GM13976 (cell line): ENCODE results near the gene PACRG.
"Not testable (repeated sequence)": the region's sequence is repeated elsewhere in the genome, so short reads cannot be mapped to it uniquely, and the experiment has no call there.

Source experiments
- DNase-seq: peaks from one replicate; pipeline ENCODE4 v3.0.0; 2012; ENCODE audit warnings: low spot score
- in situ Hi-C: fragments of 300-500 bp; cut with MboI; formaldehyde crosslinking; loops from one replicate; pipeline ENCODE4 v1.12.0; 2022; ENCODE audit warnings: low sequenced_read_pairs, mixed read lengths, inconsistent platforms; ENCODE audit not compliant: unreplicated experiment
- TF ChIP-seq, protein P1 (sequence below): IDR thresholded peaks from 2 replicates; pipeline ENCODE4 v1.5.1; 2012; ENCODE audit warnings: borderline replicate concordance, mild to moderate bottlenecking; ENCODE audit not compliant: insufficient read depth; ENCODE audit errors: extremely low read depth, missing control alignments, control extremely low read depth

Gene PACRG

DNA sequence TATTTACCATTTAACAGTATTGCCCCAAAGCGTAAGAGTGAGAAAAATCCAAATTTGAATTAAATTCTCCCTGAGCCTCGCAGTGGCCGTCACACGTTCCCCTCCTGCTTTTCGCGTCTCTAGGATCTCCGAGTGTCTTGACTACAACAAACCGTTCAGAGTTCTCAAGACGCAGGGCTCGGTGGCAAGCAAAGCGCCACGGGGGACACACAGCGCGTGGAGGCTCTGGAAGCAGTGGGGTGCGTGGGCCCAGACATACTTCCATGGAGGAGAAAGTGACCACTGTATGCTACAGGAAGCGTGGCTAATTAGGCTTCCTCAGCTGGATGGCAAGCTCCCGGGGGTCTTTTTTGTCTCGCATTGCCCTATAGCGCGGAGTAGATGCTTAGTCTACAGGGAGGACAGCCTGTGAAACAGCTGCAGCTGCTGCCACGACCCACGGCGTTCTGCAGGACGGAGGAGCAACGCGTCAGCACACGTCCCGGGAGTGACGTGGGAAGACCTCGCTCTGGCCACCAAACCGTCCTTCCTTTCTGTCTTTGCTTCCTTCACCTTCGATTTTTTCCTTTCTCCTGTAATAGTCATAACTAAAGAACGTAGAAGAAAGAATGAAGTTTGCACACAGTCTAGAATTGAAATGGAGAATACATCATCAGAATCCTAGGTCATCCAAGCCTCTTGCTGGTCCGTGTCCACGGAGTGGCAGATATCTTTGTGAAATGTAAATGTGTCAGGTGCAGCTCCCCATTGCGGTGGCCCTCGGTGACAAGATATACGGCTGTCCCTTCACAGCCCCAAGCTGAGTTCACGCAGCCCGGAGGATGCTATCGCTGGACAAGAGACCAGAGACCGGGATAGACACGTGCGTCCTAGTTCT, 582.6 kb downstream of the PACRG start:
- TF ChIP-seq, protein P1, sequence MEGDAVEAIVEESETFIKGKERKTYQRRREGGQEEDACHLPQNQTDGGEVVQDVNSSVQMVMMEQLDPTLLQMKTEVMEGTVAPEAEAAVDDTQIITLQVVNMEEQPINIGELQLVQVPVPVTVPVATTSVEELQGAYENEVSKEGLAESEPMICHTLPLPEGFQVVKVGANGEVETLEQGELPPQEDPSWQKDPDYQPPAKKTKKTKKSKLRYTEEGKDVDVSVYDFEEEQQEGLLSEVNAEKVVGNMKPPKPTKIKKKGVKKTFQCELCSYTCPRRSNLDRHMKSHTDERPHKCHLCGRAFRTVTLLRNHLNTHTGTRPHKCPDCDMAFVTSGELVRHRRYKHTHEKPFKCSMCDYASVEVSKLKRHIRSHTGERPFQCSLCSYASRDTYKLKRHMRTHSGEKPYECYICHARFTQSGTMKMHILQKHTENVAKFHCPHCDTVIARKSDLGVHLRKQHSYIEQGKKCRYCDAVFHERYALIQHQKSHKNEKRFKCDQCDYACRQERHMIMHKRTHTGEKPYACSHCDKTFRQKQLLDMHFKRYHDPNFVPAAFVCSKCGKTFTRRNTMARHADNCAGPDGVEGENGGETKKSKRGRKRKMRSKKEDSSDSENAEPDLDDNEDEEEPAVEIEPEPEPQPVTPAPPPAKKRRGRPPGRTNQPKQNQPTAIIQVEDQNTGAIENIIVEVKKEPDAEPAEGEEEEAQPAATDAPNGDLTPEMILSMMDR = no peak
- in situ Hi-C loops = no loop called here
- no peak for DNase-seq

DNA sequence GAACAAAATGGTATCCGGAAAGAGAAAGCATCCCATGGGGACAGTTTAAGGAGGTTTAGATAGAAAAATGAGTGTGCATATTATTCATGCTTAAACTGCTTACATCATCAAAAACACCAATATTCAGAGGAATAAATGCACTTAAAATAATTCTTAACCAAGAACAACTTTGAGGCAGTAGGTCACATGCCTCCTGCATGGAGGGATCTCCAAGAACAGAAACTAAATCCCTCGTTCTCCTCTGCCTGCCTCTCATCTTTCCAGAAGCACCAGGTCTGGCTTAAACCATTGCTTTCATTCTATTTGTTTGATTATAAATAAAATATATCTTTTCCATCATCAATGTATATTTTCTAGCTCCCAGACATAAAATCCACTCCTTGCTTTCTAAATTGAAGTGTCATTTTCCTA, 583.2 kb downstream of the PACRG start:
- in situ Hi-C loops = no loop called here
- no peak for DNase-seq
- TF ChIP-seq, protein P1 = no peak

DNA sequence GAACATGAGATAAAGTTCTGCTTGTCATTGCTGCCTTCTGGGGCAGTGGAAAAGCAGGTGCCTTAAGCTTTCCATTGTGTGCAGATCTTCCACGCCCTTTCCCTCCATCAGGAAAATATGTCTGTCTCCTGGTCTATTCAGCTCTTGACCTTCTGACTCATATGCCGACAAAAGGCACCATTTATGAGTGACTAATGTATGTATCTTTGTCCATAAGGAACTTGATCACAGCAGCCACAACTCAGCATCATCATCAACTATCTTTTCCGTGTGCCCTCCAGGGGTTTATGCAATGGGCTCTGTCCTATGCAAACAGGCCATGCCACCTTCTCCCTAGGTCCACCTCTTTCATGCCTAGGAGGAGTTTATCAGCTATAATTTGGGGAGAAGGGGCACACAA, 584.1 kb downstream of the PACRG start:
- TF ChIP-seq, protein P1 = no peak
- DNase-seq = no peak
- in situ Hi-C loops = no loop called here

DNA sequence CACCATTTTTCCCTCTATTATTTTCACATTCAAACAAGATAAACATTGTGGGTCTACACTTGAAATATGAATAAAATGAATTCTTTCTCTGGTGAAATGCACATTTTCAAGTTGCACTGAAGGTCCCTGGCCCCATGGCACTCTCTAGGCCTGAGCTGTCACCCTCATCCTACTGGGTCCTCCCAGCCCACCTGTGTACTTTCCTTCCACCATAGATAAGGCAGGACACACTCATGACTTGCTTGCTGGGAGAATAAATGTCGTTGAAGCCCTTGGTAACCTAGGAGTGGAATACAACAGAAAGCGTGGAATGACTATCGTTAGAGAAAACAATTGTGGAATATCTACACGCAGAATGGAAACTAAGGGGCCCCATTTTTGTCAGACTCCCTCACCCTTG, 585.8 kb downstream of the PACRG start:
- in situ Hi-C loops = no loop called here
- DNase-seq = no peak
- TF ChIP-seq, protein P1 = no peak

DNA sequence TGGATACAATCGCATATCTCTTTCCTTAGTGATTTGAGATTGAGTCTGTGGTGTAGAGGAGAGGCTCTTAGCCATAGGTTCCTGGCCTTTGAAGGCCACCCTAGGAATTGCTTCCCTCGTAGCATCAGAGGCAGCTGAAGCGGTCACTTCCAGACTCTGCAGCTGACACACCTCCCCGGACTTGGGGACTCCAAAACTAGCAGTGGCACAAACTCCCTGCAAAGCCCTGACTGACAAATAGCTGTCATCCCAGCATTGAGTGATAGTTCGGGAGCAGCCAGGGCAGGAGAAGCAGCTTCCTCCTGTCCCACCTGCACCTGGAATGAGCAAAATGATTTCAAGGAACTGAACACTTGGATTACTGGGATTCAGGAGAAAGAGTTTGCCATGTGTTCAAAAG, 586.2 kb downstream of the PACRG start:
- TF ChIP-seq, protein P1 = no peak
- no peak for DNase-seq
- in situ Hi-C loops = no loop called here

DNA sequence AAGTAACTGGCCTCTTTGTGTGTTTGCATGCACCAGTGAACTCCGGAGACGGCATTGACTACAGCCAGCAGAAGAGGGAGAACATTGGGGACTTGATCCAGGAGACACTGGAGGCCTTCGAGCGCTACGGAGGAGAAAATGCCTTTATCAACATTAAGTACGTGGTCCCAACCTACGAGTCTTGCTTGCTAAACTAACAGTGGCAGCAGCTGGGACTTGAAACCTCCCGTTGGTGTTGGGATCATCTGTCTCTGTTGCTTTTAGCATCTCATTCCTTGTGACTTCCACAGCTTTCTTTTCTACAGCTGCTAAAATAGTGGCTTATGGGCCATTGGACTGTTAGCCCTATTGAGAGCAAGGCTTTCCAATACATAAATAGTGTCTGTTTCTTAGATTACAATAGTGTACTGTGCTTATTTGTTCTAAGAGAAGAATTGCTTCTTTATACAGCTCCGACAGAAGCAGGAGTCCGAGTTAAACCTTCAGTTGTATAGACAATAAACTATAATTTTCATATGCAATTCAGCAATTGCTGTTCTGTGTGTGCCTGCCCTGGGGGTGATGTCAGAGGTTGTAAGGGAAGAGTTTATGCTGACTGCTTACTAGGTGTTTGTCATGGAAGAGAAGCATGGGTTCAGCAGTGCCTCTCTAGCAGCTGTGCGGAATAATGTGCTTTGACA, 587.2 kb downstream of the PACRG start:
- TF ChIP-seq, protein P1 = no peak
- DNase-seq = no peak
- in situ Hi-C loops = no loop called here

DNA sequence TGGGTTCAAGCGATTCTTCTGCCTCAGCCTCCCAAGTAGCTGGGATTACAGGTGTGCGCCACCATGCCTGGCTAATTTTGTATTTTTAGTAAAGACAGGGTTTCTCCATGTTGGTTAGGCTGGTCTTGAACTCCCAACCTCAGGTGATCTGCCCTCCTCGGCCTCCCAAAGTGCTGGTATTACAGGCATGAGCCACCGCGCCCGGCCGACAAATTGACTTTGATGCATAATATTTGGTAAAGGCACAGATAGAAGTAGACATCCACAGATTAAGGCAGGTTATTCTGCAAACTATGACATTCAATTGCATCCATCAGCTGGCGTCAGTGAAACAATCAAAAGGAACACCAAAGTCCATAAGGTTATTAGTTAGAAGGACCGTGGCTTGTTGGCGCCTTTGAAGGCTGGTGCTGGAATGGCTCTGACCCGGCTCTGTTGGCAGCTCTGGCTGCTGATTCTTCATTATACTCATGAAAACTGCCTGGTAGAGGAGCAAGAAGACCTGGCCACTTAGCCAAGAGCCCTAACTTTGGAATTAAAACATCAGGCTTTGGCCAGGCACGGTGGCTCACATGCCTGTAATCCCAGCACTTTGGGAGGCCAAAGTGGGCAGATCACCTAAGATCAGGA, 589.2 kb downstream of the PACRG start:
- not testable (repeated sequence) for DNase-seq

More for the DNA sequence above, 589.2 kb downstream of the PACRG start:
- in situ Hi-C loops = not testable (repeated sequence)
